ENCODE measurements around the gene CISD3. TPM values are rescaled to one million over a fixed set of nuclear protein-coding genes. Genes with fewer than 3 reads are reported as not detected.

CISD3 gene
- total RNA-seq, 1 donor from 2014 or later, result 1.6 TPM

DNA sequence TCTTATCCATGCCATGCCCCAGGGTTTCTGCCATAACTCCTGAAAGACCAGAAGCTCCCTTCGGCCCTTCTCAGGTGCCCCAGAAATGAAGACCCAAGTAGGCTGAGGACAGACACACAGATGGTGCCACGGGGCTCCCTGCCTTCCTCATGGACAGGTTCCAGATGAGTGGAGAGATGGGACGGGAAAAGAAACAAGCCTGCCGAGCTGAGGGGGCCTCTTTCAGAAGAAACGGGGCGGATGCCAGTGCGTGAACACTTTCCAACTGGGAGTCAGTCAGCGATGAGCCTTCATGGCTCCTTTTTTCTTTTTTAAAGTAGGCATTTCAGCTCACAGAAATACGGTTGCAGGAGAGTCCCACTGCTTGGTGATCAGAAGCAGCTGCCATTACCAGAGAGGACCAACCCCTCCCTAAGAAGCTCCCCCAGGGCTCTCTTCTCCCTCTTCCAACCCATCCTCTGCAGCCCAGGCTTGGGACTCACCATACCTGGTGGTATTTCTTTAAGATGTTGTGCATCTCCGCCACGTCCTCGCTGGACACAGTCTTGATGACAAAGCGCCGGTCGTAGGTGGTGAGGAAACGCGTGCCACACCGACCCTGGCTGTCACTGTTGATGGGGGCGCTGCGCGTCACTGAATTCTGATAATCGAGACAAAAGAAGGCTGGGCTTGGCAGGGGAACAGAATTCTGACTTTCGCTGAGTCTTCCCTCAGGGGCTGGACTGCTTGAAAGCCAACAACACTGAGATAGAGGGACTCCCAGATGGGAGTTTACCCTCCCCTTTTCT lies 50.0 kb downstream of the CISD3 start:
- no peak for DNase-seq

DNA sequence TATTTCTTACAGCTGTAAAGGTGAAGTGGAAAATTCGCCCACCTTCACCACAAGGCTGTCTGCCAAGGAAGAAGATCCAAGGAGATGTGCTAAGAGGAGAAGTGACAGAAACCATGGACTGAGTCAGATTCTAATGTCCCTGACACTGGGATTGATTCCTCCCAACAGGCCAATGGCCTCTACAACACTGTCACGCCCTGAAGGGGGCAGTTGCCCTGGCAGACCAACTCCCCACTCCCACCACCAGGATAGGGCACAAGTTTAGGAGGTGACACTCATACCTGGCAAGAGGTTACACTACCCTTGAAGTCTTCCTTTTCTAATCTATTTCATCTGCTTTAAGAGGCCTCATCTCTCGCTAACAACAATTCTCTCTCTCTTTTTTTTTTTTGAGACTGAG lies 53.1 kb downstream of the CISD3 start:
- DNase-seq, result no peak

Small RNA genes lying within 50 kb of the gene (small RNA-seq; reads per million reads assigned to genes)
- gene MIR4726 (ENCODE audit: low replicate concordance) (not detected), gene MIR4734 (ENCODE audit: low replicate concordance) (not detected), gene RNA5SP440 (ENCODE audit: low replicate concordance) (0.17 reads per million), gene RNU6-866P (ENCODE audit: low replicate concordance) (not detected)

Other genes with a start within 250 kb of the CISD3 start
- 3.5 TPM for gene SRCIN1, start 124.4 kb upstream of the CISD3 start, total RNA-seq
- gene EPOP, start 55.4 kb upstream of the CISD3 start, total RNA-seq, result 0.49 TPM
- gene MLLT6, start 25.1 kb upstream of the CISD3 start, total RNA-seq, result 23.4 TPM
- gene PCGF2, start 18.0 kb downstream of the CISD3 start, total RNA-seq, result 5.5 TPM
- gene PSMB3, start 22.4 kb downstream of the CISD3 start, total RNA-seq, result 106 TPM
- 27.7 TPM for gene PIP4K2B, start 69.2 kb downstream of the CISD3 start, total RNA-seq
- gene CWC25, start 95.0 kb downstream of the CISD3 start, total RNA-seq, result 16.8 TPM
- gene RPL23, start 123.4 kb downstream of the CISD3 start, total RNA-seq, result 2,261 TPM
- 44.4 TPM for gene LASP1, start 139.7 kb downstream of the CISD3 start, total RNA-seq
- not detected for gene FBXO47, start 237.1 kb downstream of the CISD3 start, total RNA-seq